RCC 7860 (cell line): ENCODE data around the gene S100A12.

Source experiments
- DNase-seq: peaks from one replicate; pipeline ENCODE4 v3.0.0-alpha.2; 2015; ENCODE audit warnings: low spot score
- FAIRE-seq: peaks from 2 replicates; lab custom pipeline; 2012; peaks lifted over from hg19 to GRCh38; lab: Jason Lieb, UNC

The S100A12 gene

GRCh38 chr1:153370146-153370545 lies 5.3 kb downstream of the S100A12 start:
- FAIRE-seq (no peak), DNase-seq (no peak)

GRCh38 chr1:153368495-153368894 lies 6.9 kb downstream of the S100A12 start:
- no peak for FAIRE-seq

GRCh38 chr1:153367090-153367489 lies 8.3 kb downstream of the S100A12 start:
- FAIRE-seq = no peak
- no peak for DNase-seq

More at GRCh38 chr1:153368495-153368894, 6.9 kb downstream of the S100A12 start:
- DNase-seq = no peak

GRCh38 chr1:153366261-153366660 lies 9.2 kb downstream of the S100A12 start:
- DNase-seq (no peak), FAIRE-seq (no peak)

DNA sequence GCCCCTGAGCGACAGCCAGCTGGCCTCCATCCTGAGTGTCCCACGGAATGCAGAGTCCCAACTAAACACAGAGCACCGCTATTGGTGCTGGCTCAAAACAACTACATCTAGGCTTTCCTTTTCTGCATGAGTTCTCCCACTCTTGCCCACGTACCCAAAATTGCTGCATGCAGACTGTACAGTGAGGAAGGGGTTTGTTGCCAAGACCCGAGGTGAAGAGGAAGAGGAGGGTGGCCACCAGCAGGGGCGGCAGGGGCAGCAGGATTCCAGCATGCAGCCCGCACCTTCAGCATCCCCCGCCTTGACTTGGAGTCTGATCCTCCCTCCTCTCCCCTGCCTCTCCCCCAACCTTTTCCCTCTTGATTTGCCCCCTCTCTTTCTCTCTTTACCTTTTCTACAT lies 9.7 kb downstream of the S100A12 start:
- FAIRE-seq (no peak), DNase-seq (no peak)

GRCh38 chr1:153364766-153365666 lies 10.4 kb downstream of the S100A12 start:
- DNase-seq = no peak

GRCh38 chr1:153364156-153364555 lies 11.3 kb downstream of the S100A12 start:
- DNase-seq (no peak), FAIRE-seq (no peak)

More at GRCh38 chr1:153364766-153365666, 10.4 kb downstream of the S100A12 start:
- no peak for FAIRE-seq

GRCh38 chr1:153363641-153364040 lies 11.8 kb downstream of the S100A12 start:
- FAIRE-seq (no peak), DNase-seq (no peak)

- FAIRE-seq = no peak
- DNase-seq = no peak
Observed at GRCh38 chr1:153362187-153362775, 13.1 kb downstream of the S100A12 start.

DNA sequence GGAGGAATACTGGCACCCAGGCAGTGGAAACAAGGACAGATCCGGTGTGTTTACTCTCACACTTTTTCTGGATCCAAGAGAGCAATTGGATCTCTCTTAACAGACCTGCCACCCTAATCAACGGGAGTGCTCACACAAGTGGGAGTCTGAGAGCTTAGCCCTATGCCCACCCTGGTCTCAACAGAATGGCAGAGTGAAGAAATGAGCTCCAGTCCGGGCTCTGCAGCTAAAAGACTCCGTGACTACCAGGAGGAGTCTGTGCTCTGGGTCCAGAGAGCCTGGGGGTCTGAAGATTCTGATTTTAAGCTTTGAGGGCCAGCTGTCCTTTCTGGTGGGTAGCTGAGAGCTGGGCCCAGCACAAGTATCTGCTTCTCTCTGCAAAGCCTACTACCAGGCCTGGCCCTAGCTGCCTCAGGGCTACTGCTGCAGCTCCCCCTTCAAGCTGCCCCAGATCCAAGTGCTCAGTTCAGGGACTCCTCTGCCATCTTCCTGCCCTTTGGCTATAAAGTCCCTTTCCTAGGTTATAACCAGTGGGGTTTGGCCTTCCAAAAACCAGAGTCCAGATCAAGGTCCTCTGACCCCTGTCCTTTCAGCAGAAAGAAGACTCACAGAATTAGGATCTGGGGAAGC lies 13.8 kb downstream of the S100A12 start:
- DNase-seq (no peak), FAIRE-seq (no peak)

DNA sequence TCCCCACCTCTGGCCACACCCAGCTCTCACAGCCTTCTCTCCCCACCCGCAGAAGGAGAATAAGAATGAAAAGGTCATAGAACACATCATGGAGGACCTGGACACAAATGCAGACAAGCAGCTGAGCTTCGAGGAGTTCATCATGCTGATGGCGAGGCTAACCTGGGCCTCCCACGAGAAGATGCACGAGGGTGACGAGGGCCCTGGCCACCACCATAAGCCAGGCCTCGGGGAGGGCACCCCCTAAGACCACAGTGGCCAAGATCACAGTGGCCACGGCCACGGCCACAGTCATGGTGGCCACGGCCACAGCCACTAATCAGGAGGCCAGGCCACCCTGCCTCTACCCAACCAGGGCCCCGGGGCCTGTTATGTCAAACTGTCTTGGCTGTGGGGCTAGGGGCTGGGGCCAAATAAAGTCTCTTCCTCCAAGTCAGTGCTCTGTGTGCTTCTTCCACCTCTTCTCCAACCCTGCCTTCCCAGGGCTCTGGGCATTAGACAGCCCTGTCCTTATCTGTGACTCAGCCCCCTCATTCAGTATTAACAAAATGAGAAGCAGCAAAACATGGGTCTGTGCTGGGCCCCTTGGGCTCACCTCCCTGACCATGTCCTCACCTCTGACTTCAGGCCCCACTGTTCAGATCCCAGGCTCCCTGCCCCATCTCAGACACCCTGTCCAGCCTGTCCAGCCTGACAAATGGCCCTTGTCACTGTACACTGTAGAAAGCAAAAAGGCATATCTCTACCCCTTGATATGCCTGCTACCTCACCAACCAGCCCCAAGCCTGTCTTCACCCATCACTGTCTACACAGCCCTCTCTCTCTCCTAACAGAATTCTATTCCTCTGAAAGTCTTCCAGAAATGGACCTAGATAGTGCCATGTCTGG lies 14.6 kb downstream of the S100A12 start:
- DNase-seq (no peak), FAIRE-seq (no peak)

DNA sequence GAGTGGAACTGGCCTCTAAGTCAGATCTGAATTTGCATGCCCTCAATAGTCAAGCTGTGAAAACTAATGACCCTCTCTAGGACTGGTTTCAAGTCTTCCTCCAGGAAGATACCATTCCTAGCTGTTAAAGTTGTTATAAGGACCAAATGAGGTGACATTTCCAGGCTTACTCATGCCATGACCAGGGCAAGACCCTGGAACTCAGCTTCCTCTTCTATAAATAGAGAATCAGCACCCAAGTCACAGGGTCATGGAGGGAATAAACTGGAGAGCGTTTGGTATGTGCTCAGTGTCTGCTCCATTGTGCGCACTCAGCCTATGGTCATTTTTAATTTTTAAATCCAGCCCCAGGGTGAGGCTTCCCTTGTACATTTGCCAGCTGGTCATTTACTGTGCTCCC lies 15.2 kb downstream of the S100A12 start:
- FAIRE-seq = no peak
- no peak for DNase-seq

DNA sequence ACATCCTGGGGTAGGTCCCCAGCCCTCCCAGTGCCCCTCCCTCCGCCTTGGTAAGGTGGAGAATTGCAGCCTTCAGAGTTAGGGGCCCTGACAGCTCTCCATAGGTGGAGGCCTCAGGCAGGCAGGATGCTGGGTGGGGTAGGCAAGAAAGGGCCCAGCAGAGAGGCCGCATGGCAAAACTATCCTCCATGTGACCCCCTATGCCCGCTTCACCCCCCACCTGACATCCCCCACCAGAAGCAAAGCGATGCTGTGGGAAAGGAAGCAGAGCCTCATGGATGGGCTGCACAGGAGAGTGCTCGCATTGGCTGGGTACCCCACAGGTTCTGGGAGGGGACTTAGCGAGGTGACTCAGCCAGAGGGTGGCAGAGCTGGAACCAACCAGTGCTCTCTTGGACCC lies 16.2 kb downstream of the S100A12 start:
- no peak for FAIRE-seq
- DNase-seq = no peak

DNA sequence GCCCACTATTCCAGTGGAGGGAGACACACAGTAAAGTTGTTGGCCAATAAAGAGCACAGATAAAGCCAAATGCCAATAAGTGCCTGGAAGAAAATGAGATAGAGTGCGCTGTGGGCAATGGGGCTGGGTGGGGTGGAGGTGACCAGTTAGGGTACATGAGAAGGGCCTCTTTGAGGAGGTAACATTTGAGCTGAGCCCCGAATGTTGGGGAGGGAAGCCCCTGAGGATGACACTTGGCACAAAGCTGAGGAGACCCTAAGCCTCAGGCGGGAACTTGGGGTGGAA lies 16.8 kb downstream of the S100A12 start:
- DNase-seq (no peak), FAIRE-seq (no peak)

DNA sequence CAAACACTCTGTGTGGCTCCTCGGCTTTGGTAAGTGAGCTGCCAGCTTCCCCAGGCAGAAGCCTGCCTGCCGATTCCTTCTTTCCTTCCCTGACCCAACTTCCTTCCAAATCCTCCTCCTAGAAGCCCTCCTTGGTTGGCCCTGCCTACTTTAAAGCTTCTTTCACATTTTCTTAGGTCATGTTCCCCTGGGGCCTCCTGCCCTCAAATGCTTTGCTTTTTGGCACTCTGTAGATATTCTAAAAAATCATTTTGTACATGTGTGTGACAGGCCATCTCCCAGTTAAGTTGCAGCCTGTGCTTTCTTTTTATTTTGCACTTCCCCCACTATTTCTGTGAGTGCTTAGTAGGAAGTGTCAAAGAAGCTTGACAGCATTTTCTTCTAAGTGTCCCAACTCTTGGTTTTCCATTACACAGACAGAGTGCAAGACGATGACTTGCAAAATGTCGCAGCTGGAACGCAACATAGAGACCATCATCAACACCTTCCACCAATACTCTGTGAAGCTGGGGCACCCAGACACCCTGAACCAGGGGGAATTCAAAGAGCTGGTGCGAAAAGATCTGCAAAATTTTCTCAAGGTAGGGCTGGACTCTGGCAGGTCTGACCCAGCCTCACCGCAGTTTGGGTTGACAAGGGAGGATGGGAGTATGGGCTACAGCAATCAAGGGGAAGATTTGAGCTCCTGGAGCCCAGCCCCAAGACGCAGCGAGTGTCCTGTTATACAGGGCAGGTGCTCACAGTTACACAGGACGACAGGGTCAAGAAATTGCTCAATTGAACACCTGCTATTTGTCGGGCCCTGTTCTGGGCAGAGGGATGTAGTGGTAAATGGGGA lies 17.3 kb downstream of the S100A12 start, which contains the start of gene S100A9:
S100A9 (plus strand) TSS at position 2 of the 838 bp plus-strand sequence; CDS start at position 432, 430 bp downstream.
- no peak for FAIRE-seq
- DNase-seq = no peak

DNA sequence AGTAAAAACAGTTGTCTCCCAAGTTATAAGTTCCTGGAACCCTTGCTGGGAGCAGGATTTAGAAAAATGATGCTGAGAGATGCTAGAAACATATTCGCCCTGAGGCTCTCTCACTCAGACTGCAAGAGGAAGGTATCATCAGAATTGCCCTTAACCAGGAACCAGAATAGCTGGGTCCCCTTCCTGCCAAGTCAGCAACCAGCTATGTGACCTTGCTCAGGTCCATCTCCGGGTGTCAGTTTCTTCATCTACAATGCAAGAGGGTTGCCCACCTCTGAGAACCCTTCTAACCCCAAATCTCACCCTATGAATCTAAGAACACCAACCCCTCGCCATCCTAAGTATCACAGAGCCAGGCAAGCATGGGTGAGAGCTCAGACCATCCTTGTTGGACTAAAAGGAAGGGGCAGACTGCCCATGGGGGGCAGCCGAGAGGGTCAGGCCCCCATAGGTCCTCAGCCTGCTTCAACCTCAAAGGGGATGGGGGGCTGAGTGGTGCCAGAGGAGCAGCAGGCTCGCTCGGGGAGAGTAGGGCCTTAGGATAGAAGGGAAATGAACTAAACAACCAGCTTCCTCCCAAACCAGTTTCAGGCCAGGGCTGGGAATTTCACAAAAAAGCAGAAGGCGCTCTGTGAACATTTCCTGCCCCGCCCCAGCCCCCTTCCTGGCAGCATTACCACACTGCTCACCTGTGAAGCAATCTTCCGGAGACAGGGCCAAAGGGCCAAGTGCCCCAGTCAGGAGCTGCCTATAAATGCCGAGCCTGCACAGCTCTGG lies 18.2 kb downstream of the S100A12 start:
- FAIRE-seq (no peak), DNase-seq (no peak)

DNA sequence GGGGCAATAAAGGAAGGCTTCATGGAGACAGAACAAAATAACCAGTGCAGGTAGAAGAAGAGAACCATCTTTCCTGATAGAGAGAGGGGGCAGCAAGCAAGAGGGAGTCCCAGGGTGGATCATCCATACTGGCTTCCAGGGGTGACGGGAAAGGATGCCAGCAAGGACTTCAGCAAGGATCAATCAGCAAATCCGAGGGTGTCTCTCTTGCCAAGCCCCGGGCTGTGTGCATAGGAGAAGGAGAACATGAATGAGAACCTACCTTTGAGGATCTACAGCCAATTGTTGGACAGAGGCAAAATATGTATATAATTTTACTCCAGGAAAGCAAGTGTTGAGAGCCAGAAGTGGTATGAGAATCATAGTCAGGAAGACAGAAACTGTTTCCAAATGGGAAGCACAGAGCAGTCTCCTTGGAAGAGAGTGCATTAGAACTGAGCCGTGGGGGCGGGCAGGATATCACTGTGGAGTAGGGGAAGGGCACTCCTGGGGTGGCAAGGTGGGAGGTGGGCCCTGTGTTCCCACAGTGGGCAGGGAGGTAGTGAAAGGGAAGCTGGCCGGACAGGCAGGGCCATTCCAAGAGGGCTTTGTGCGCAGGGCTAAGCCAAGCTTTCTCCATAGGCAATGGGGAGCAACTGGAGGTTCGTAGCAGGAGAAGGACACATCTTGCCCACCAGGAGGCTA lies 18.9 kb downstream of the S100A12 start:
- FAIRE-seq (no peak), DNase-seq (no peak)

- DNase-seq = peak; percentile 37
Observed at GRCh38 chr1:153355445-153356071, 19.9 kb downstream of the S100A12 start.

More at GRCh38 chr1:153355445-153356071, 19.9 kb downstream of the S100A12 start:
- FAIRE-seq = no peak
